RWPE1 (cell line): ENCODE measurements around the gene FOXRED2.

Experiments used
- CTCF ChIA-PET: fragments of 350-600 bp; sonication (Branson Sonifier 250); formaldehyde crosslinking; extraction: SDS; loops from one replicate; lab custom pipeline; 2021; lab: Yijun Ruan, JAX
- POLR2A ChIA-PET: fragments of 400-600 bp; formaldehyde crosslinking; extraction: SDS; loops from one replicate; lab custom pipeline; 2020; ENCODE audit warnings: antibody characterized with exemption; ENCODE audit not compliant: low non-redundant PET; lab: Yijun Ruan, JAX
- DNase-seq: peaks from one replicate; pipeline ENCODE4 v3.0.0; 2012; ENCODE audit warnings: low spot score
- H3K27ac ChIP-seq: fragments of 450-650 bp; 2 replicates; pipeline ENCODE4 v1.5.1; 2017
- TF ChIP-seq, protein P1 (sequence below): fragments of 450-650 bp; conservative IDR thresholded peaks from 2 replicates; pipeline ENCODE4 v1.5.1; 2017; ENCODE audit warnings: low read depth, mild to moderate bottlenecking

FOXRED2 gene

DNA sequence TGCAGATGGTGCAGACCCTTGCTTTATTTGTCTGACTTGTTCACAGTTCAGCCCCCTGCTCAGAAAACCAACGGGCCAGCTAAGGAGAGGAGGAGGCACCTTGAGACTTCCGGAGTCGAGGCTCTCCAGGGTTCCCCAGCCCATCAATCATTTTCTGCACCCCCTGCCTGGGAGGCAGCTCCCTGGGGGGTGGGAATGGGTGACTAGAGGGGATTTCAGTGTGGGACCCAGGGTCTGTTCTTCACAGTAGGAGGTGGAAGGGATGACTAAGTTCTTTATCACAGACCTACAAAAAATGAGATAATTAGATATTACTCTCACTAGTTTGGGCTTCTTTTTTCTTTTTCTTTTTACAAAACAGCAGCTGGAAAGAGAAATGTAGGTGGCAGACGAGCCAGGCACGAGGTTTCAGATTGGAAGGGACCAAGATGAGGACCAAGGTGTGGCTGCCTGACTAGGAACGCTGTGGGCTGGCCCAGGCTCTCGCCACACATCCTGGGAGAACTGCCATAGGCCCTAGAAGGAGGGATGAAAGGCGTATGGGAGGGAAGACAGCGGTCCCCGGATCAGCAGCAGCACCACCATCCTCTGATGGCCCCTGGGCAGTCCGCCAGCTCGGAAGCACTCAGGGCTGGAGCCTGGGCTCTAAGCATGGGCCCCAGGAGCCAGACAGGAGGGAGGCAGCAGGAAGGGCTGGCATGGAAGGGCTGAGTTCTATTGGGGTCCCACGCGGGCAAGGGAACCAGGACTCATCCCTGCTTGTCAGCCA is 39.6 kb downstream of the FOXRED2 start:
- H3K27ac ChIP-seq: peak overlapping the region; percentile 96
- no peak for DNase-seq
- ChIA-PET POLR2A (interaction anchor here (0.5 to 1.4 kb wide), 3 partner anchors 52 to 79 kb away, joined by 4 to 10 read pairs (median 5); partner anchors contain the start of gene MYH9), CTCF (interaction anchor here (1.0 kb wide), 1 partner anchor 181 kb away, joined by 3 read pairs; no protein-coding TSS in a partner anchor)
- TF ChIP-seq, protein P1, sequence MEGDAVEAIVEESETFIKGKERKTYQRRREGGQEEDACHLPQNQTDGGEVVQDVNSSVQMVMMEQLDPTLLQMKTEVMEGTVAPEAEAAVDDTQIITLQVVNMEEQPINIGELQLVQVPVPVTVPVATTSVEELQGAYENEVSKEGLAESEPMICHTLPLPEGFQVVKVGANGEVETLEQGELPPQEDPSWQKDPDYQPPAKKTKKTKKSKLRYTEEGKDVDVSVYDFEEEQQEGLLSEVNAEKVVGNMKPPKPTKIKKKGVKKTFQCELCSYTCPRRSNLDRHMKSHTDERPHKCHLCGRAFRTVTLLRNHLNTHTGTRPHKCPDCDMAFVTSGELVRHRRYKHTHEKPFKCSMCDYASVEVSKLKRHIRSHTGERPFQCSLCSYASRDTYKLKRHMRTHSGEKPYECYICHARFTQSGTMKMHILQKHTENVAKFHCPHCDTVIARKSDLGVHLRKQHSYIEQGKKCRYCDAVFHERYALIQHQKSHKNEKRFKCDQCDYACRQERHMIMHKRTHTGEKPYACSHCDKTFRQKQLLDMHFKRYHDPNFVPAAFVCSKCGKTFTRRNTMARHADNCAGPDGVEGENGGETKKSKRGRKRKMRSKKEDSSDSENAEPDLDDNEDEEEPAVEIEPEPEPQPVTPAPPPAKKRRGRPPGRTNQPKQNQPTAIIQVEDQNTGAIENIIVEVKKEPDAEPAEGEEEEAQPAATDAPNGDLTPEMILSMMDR: no peak

DNA sequence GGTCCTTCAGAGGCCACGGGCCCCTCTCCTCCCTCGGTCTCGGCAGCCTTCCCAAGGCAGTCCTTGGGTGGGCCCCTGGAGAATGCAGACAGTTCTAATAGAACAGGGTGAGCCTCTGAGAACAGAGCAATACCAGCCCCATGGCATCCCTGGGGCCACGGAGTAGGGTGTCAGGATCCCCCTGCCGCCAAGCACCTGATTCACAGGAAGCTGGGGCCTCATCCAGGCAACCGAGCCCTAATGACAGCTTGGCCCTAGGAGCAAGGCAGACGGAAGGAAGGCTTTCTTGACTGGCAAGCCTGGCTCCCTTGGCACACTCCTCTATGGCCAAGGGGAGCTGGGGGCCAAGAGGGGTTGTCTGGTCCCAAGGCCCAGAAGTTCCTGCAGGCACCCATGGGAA is 40.6 kb downstream of the FOXRED2 start:
- TF ChIP-seq, protein P1: no peak
- ChIA-PET POLR2A (interaction anchor here (0.6 kb wide), 1 partner anchor 51 kb away, joined by 5 read pairs; no protein-coding TSS in a partner anchor), CTCF (interaction anchor here (0.9 kb wide), 1 partner anchor 165 kb away, joined by 4 read pairs; no protein-coding TSS in a partner anchor)
- peak overlapping the region; percentile 96 for H3K27ac ChIP-seq
- DNase-seq: no peak

DNA sequence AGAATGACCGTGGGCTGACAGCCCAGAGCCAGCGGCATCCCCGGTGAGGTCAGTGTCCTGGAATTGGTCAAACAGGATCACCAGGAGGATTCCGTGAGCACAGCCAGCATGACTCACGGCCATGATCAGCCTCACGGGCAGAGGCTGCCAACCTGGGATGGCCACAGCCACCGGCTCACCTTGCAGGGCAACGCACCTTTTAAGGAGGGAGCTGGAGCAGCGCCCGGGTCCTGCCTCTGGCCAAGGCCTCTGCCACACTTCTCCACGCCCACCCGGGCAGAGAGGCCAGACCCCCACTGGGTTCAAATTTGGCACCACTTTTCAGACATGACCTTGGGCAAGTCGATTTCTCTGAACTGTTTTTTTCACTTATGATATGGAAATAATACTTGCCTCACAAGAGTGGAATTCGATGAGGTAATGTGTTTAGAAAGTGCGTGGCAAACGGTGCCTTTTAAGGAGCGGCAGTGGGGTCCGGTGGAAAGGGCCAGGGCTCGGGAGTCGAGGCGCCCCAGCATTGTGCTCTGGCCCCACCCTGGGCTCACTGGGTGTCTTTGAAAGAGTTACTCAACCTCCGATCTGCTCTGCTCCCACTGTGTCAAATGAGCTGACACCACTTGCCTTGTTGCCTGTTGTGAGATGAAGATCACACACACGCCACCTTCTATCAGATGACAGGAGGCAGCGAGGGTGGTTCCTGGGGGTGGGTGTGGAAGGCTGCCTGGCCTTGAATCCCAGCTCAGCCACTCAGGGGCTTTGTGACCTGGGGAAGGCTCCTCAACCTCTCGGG is 41.4 kb downstream of the FOXRED2 start:
- H3K27ac ChIP-seq: peak overlapping the region; percentile 96
- POLR2A ChIA-PET: no interaction called here
- TF ChIP-seq, protein P1: no peak
- peak; percentile 86 for DNase-seq
- CTCF ChIA-PET: interaction anchor here (0.9 kb wide), 1 partner anchor 164 kb away, joined by 4 read pairs; no protein-coding TSS in a partner anchor

DNA sequence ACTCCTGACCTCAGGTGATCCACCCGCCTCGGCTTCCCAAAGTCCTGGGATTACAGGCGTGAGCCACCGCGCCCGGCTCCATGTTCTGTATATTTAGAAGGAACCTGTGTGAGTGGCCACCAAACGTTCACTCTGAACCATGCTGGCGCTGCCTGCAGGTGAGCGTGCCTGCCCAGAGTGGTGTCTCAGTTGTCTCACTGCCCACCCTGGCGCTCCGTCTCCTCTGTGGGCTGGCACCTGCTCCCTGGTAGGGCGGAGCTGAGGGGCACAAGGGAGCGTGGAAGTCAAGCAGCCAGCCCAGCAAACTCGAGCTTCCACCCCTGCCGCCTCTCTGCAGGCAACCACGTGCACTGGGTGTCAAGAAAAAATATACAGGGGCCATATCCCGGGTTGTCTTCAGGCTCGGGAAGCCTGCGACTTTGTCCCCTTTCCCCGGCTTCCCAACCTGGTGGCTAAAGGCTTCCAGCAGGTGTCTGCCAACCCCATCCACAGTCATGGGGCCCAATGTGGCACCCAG is 42.1 kb downstream of the FOXRED2 start:
- ChIA-PET CTCF (no interaction called here), POLR2A (no interaction called here)
- TF ChIP-seq, protein P1: no peak
- no peak for DNase-seq
- peak overlapping the region; percentile 96 for H3K27ac ChIP-seq

DNA sequence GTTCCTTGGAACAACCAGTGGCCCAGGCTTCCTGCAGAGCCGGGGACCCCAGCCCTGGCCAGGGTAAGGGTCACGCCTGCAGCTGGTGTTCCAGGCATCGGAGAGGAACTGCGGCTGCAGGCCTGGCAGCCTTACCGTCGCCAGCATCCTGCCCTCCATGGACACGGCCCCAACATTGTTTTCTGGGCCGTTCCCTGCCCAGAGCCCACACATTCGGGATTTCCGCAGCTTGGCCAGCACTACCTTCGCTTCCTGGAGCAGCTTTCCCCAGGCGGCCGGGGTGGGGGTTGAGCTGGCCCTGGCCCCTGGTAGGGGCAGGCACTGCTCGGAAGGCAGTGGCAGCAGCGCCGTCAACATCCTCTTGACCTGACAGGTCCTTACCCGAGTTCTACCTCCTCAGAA is 43.1 kb downstream of the FOXRED2 start:
- POLR2A ChIA-PET: no interaction called here
- peak overlapping the region; percentile 96 for H3K27ac ChIP-seq
- CTCF ChIA-PET: no interaction called here
- TF ChIP-seq, protein P1: no peak
- DNase-seq: no peak
